Measurements from ENCODE around the gene TMEM179. TPM values are rescaled to one million over a fixed set of nuclear protein-coding genes. Genes with fewer than 3 reads are reported as not detected.

The TMEM179 gene
- total and polyA plus RNA-seq, 2 donors (not counting 1 experiment from before 2014, with no cell fraction given), result not detected

GRCh38 chr14:104591506-104592291 lies 12.9 kb downstream of the TMEM179 start:
- Histone ChIP-seq H3K4me3 (ENCODE audit: control extremely low read depth in 1 of 5, extremely low read depth in 1 of 5, insufficient read depth in 1 of 5, low read depth in 2 of 5, low read length in 4 of 5) (no peak overlapping the region), H3K36me3 (replicated peaks in 1 of 2; ENCODE audit: control extremely low read depth in 1 of 2, control insufficient read depth in 1 of 2, extremely low read depth in 1 of 2, insufficient read depth in 2 of 2, low read length in 1 of 2) (no peaks in the 10 kb centered on the region), H3K4me1 (ENCODE audit: control insufficient read depth in 2 of 2, insufficient read depth in 2 of 2, low read length in 2 of 2) (no peaks in the 10 kb centered on the region), H2AFZ (ENCODE audit: insufficient read depth, low read depth, low read length, poor library complexity, severe bottlenecking) (no peak overlapping the region), H3K79me2 (ENCODE audit: control insufficient read depth, insufficient read depth, low read length) (no peaks in the 10 kb centered on the region), H3K9ac (ENCODE audit: low read length) (no peak overlapping the region), H3K4me2 (replicated peaks; ENCODE audit: low read depth, low read length, poor library complexity, severe bottlenecking) (no peak overlapping the region), H3K27me3 (replicated peaks in 1 of 4; ENCODE audit: control extremely low read depth in 1 of 4, control insufficient read depth in 3 of 4, insufficient read depth in 4 of 4, low read length in 3 of 4) (peaks cover 0 to 5% (median 0%) of the 10 kb centered on the region in 4 experiments), H3K27ac (ENCODE audit: low read length in 2 of 2) (no peak overlapping the region), H4K20me1 (ENCODE audit: control insufficient read depth, insufficient read depth, low read length, poor library complexity, severe bottlenecking) (no peaks in the 10 kb centered on the region), H3K9me3 (ENCODE audit: control extremely low read depth in 1 of 3, control insufficient read depth in 2 of 3, insufficient read depth in 1 of 3, low read length in 2 of 3) (no peaks in the 10 kb centered on the region)
- Mint-ChIP-seq H3K4me3 (no peak overlapping the region), H3K27me3 (peaks cover 15% of the 10 kb centered on the region), H3K27ac (no peak overlapping the region), H3K4me1 (no peaks in the 10 kb centered on the region), H3K9me3 (ENCODE audit: insufficient read depth) (no peaks in the 10 kb centered on the region)
- CTCF ChIA-PET, result no interaction called here
- intact Hi-C loops (cut with micrococcal nuclease), result no loop called here
- 81% methylated on average over 26 of the region's 26 CpGs for WGBS (ENCODE audit: insufficient coverage)
- POLR2A ChIA-PET, result no interaction called here
- ATAC-seq (ENCODE audit: low read depth) (no peak), DNase-seq (no peak)
- TF ChIP-seq EZH2 (IDR thresholded peaks at IDR 0.05; ENCODE audit: borderline replicate concordance, insufficient read depth, low read depth, low read length, poor library complexity, severe bottlenecking), result no peak
- TF ChIP-seq, protein P1, sequence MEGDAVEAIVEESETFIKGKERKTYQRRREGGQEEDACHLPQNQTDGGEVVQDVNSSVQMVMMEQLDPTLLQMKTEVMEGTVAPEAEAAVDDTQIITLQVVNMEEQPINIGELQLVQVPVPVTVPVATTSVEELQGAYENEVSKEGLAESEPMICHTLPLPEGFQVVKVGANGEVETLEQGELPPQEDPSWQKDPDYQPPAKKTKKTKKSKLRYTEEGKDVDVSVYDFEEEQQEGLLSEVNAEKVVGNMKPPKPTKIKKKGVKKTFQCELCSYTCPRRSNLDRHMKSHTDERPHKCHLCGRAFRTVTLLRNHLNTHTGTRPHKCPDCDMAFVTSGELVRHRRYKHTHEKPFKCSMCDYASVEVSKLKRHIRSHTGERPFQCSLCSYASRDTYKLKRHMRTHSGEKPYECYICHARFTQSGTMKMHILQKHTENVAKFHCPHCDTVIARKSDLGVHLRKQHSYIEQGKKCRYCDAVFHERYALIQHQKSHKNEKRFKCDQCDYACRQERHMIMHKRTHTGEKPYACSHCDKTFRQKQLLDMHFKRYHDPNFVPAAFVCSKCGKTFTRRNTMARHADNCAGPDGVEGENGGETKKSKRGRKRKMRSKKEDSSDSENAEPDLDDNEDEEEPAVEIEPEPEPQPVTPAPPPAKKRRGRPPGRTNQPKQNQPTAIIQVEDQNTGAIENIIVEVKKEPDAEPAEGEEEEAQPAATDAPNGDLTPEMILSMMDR (IDR thresholded peaks at IDR 0.05), result no peak

DNA sequence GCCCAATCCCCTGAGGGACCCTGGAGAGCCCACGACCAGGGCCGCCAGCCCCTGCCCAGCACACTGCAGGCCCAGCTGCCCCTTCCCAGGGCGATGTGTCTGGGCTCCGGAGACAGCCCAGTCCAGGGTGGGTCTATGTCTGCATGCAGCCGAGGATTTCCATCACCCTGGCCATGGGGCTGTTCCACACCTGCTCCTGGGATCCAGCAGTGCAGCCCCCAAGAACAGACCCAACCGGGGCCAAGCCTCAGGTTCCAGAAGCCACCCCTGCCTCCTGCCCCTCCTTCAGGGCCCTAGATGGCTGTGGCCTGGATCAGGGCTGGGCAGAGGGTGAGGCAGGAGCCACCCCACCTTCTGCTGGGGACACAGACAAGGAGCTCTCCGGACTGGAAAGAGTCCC lies 13.5 kb downstream of the TMEM179 start:
- no peak overlapping the region for H3K4me2 ChIP-seq (replicated peaks; ENCODE audit: low read depth, low read length, poor library complexity, severe bottlenecking)
- no peaks in the 10 kb centered on the region for H4K20me1 ChIP-seq (ENCODE audit: control insufficient read depth, insufficient read depth, low read length, poor library complexity, severe bottlenecking)
- H3K27me3 ChIP-seq (replicated peaks in 1 of 4; ENCODE audit: control extremely low read depth in 1 of 4, control insufficient read depth in 3 of 4, insufficient read depth in 4 of 4, low read length in 3 of 4), result peaks cover 0 to 5% (median 0%) of the 10 kb centered on the region in 4 experiments
- Mint-ChIP-seq H3K27me3 (peaks cover 11% of the 10 kb centered on the region), H3K4me3 (no peak overlapping the region), H3K27ac (no peak overlapping the region), H3K9me3 (ENCODE audit: insufficient read depth) (no peaks in the 10 kb centered on the region), H3K4me1 (no peaks in the 10 kb centered on the region)
- H3K9me3 ChIP-seq (ENCODE audit: control extremely low read depth in 1 of 3, control insufficient read depth in 2 of 3, insufficient read depth in 1 of 3, low read length in 2 of 3), result no peaks in the 10 kb centered on the region
- no peak overlapping the region for H3K4me3 ChIP-seq (ENCODE audit: control extremely low read depth in 1 of 5, extremely low read depth in 1 of 5, insufficient read depth in 1 of 5, low read depth in 2 of 5, low read length in 4 of 5)
- intact Hi-C loops (cut with micrococcal nuclease), result no loop called here
- POLR2A ChIA-PET, result no interaction called here
- H3K36me3 ChIP-seq (replicated peaks in 1 of 2; ENCODE audit: control extremely low read depth in 1 of 2, control insufficient read depth in 1 of 2, extremely low read depth in 1 of 2, insufficient read depth in 2 of 2, low read length in 1 of 2), result no peaks in the 10 kb centered on the region
- no peaks in the 10 kb centered on the region for H3K79me2 ChIP-seq (ENCODE audit: control insufficient read depth, insufficient read depth, low read length)
- H3K27ac ChIP-seq (ENCODE audit: low read length in 2 of 2), result no peak overlapping the region
- DNase-seq (no peak), ATAC-seq (ENCODE audit: low read depth) (no peak)
- 85% methylated on average over 6 of the region's 7 CpGs for WGBS (ENCODE audit: insufficient coverage)
- no peak for TF ChIP-seq EZH2 (IDR thresholded peaks at IDR 0.05; ENCODE audit: borderline replicate concordance, insufficient read depth, low read depth, low read length, poor library complexity, severe bottlenecking)
- TF ChIP-seq, protein P1 (IDR thresholded peaks at IDR 0.05), result no peak
- H3K9ac ChIP-seq (ENCODE audit: low read length), result no peak overlapping the region
- no peaks in the 10 kb centered on the region for H3K4me1 ChIP-seq (ENCODE audit: control insufficient read depth in 2 of 2, insufficient read depth in 2 of 2, low read length in 2 of 2)
- CTCF ChIA-PET, result no interaction called here
- no peak overlapping the region for H2AFZ ChIP-seq (ENCODE audit: insufficient read depth, low read depth, low read length, poor library complexity, severe bottlenecking)

Measured in B cell (primary cell).